A549 (cell line): ENCODE results near the gene ZBTB14.

ENCODE experiments used
- BHLHE40 ChIP-seq: IDR thresholded peaks from 2 replicates; pipeline ENCODE4 v1.6.1; 2012; ENCODE audit warnings: low read depth, low read length, inconsistent platforms
- CBX2 ChIP-seq: fragments of 200-600 bp; sonication (generic); IDR thresholded peaks from 2 replicates; pipeline ENCODE4 v1.6.1; 2016; ENCODE audit warnings: low read depth, mild to moderate bottlenecking, borderline replicate concordance
- FOXS1 ChIP-seq: fragments of 250-450 bp; sonication (Bioruptor Pico); IDR thresholded peaks from 2 replicates; pipeline ENCODE4 v1.5.0; 2020; ENCODE audit warnings: mild to moderate bottlenecking, moderate library complexity
- HES2 ChIP-seq: fragments of >200 bp; sonication (Bioruptor Twin); formaldehyde crosslinking; IDR thresholded peaks from 2 replicates; pipeline ENCODE4 v1.6.1; 2016
- MAX ChIP-seq: IDR thresholded peaks from 2 replicates; pipeline ENCODE4 v1.6.1; 2012
- MYC ChIP-seq: IDR thresholded peaks from 2 replicates; pipeline ENCODE4 v1.6.1; 2012; ENCODE audit warnings: mild to moderate bottlenecking, inconsistent platforms, low read length, improper control_type of control experiment, borderline replicate concordance
- POLR2A ChIP-seq: IDR thresholded peaks from 2 replicates; pipeline ENCODE4 v1.6.1; 2012; ENCODE audit warnings: mild to moderate bottlenecking, low read length
- RAD21 ChIP-seq, 2 experiments: fragments of >200 bp in 1 of 2; sonication (Bioruptor Twin) in 1 of 2; formaldehyde crosslinking in 1 of 2; IDR thresholded peaks in 1 of 2; conservative IDR thresholded peaks in 1 of 2; 2 replicates in 1 of 2; 3 replicates in 1 of 2; pipeline ENCODE4 v1.6.1; 2012 to 2018; ENCODE audit warnings: inconsistent platforms in 1 of 2
- REST ChIP-seq: fragments of 200-600 bp; sonication (generic); IDR thresholded peaks from 2 replicates; pipeline ENCODE4 v1.6.1; 2016; ENCODE audit warnings: antibody characterized with exemption, mild to moderate bottlenecking, moderate library complexity
- SMC3 ChIP-seq: fragments of >200 bp; sonication (Bioruptor Twin); formaldehyde crosslinking; IDR thresholded peaks from 3 replicates; pipeline ENCODE4 v1.6.1; 2018; ENCODE audit warnings: inconsistent platforms
- USF2 ChIP-seq: fragments of 450-650 bp; IDR thresholded peaks from 2 replicates; pipeline ENCODE4 v1.6.1; 2014; ENCODE audit warnings: antibody characterized with exemption
- ZFP36 ChIP-seq: fragments of 450-650 bp; IDR thresholded peaks from 2 replicates; pipeline ENCODE4 v1.6.1; 2014; ENCODE audit warnings: borderline replicate concordance; ENCODE audit not compliant: partially characterized antibody
- TF ChIP-seq, protein P1 (sequence below): fragments of >200 bp; sonication (Bioruptor Twin); formaldehyde crosslinking; IDR thresholded peaks from 3 replicates; pipeline ENCODE4 v1.5.1; 2016

DNA sequence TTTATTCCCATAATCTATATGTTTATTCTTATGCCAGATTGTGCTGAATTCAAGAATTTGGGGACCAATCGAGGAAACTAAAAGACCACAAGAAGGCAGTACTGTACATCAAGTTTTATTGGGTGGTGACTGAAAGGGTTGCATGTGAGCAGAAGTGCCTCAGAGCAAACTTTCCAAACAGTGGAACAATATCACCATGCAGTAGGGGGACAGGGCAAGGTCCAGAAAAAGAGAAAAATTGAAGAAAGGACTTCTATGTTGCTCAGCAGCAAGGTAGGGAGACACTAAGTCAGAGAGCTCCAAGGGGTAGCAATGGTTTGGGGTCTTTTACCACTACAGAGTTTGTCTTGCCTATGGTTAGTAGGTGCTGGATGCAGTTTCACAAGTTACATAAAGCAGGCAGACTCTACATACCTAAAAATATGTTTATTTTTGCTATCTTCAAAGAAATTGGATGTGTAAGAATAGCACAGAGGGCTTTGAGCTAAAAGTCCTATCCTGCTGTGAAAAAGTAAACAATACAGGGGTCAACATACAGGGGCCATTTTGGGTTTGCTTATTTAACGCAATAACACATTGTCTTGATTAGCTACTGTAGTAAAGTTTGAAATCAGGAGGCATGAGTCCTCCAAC, 43.8 kb upstream of the ZBTB14 start:
- TF ChIP-seq, protein P1, sequence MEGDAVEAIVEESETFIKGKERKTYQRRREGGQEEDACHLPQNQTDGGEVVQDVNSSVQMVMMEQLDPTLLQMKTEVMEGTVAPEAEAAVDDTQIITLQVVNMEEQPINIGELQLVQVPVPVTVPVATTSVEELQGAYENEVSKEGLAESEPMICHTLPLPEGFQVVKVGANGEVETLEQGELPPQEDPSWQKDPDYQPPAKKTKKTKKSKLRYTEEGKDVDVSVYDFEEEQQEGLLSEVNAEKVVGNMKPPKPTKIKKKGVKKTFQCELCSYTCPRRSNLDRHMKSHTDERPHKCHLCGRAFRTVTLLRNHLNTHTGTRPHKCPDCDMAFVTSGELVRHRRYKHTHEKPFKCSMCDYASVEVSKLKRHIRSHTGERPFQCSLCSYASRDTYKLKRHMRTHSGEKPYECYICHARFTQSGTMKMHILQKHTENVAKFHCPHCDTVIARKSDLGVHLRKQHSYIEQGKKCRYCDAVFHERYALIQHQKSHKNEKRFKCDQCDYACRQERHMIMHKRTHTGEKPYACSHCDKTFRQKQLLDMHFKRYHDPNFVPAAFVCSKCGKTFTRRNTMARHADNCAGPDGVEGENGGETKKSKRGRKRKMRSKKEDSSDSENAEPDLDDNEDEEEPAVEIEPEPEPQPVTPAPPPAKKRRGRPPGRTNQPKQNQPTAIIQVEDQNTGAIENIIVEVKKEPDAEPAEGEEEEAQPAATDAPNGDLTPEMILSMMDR: no peak
- TF ChIP-seq REST: no peak
- no peak for TF ChIP-seq ZFP36
- TF ChIP-seq FOXS1 (CRISPR knock-in tag): no peak
- TF ChIP-seq USF2: no peak
- TF ChIP-seq BHLHE40: no peak
- TF ChIP-seq CBX2: no peak
- TF ChIP-seq RAD21 (conservative IDR thresholded peaks at IDR 0.05 in 1 of 2, IDR thresholded peaks at IDR 0.05 in 1 of 2): no peak
- TF ChIP-seq SMC3: no peak
- TF ChIP-seq HES2: no peak
- no peak for TF ChIP-seq MYC
- TF ChIP-seq POLR2A: no peak
- TF ChIP-seq MAX: no peak
